ENCODE data around the gene CREBL2.
"Not testable (repeated sequence)": the region's sequence is repeated elsewhere in the genome, so short reads cannot be mapped to it uniquely, and the experiment has no call there.

CREBL2 gene

DNA sequence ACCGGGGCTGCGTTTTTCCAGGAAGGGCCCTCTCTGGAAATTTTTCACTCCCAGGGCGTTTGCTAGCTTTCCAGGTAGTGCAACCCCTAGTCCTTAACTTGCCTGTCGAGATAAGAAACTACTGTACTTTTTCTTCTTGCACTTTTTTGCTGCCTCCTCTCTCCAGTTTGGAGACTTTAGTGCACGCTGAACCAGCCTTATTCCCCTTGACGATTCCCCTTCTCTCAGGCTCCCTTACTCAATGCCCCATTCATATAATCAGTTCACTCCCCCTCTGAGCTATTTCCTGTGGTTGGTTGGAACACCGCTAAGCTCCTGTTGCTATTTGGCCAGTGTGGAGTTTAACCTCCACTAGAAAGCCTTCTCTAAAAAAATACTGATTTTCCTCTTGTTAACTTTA is 682 bp downstream of the CREBL2 start:
- peaks cover 49% of the 10 kb centered on the region for H3K4me1 Mint-ChIP-seq
- peak overlapping the region; percentile 97 for H3K4me3 Mint-ChIP-seq
- H3K27ac Mint-ChIP-seq, result peak overlapping the region; percentile 97
- H3K36me3 Mint-ChIP-seq, result peaks cover 6% of the 10 kb centered on the region
- ATAC-seq, result no peak
- no peaks in the 10 kb centered on the region for H3K9me3 Mint-ChIP-seq
- no peaks in the 10 kb centered on the region for H3K27me3 Mint-ChIP-seq

DNA sequence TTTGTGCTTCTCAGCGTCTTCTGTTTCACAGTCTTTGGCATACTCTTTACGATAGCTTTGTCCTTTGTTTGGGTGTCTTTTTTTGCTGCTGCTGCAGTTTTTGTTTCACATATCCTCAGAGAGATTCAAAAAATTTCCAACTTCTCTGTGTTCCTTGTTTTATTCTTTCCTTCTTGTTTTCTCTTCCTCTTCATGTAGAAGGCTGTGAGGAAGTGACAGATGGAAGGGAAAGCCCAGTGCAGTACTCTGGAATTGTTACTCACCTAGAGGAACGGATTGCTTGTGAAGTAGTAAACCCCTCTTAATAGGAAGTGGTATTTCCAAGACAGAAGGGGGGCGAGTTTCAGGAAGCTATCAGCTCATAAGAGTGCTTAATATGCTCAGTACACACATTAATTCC is 1.7 kb downstream of the CREBL2 start:
- ATAC-seq, result no peak
- H3K9me3 Mint-ChIP-seq, result no peaks in the 10 kb centered on the region
- peaks cover 46% of the 10 kb centered on the region for H3K4me1 Mint-ChIP-seq
- H3K27ac Mint-ChIP-seq, result peak overlapping the region; percentile 97
- H3K27me3 Mint-ChIP-seq, result no peaks in the 10 kb centered on the region
- H3K4me3 Mint-ChIP-seq, result peak overlapping the region; percentile 97
- peaks cover 14% of the 10 kb centered on the region for H3K36me3 Mint-ChIP-seq

DNA sequence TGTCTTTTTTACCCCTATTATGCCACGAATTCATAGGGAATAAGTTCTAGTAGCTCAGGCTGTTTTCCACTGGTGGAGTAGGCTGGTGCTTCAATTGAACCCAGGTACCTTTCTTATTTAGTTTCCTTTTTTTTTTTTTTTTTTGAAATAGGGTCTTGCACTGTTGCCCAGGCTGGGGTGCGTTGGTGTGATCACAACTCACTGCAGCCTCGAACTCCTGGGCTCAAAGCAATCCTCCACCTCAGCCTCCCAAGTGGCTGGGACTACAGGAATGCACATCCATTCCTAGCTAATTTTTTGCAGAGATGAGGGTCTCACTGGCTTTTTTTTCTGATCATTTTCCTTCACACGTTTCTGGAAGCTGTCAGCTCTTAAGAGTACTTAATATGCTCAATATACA is 2.7 kb downstream of the CREBL2 start:
- Mint-ChIP-seq H3K27me3 (no peaks in the 10 kb centered on the region), H3K4me1 (peaks cover 46% of the 10 kb centered on the region), H3K9me3 (no peaks in the 10 kb centered on the region), H3K36me3 (peaks cover 21% of the 10 kb centered on the region), H3K27ac (no peak overlapping the region), H3K4me3 (no peak overlapping the region)
- no peak for ATAC-seq

DNA sequence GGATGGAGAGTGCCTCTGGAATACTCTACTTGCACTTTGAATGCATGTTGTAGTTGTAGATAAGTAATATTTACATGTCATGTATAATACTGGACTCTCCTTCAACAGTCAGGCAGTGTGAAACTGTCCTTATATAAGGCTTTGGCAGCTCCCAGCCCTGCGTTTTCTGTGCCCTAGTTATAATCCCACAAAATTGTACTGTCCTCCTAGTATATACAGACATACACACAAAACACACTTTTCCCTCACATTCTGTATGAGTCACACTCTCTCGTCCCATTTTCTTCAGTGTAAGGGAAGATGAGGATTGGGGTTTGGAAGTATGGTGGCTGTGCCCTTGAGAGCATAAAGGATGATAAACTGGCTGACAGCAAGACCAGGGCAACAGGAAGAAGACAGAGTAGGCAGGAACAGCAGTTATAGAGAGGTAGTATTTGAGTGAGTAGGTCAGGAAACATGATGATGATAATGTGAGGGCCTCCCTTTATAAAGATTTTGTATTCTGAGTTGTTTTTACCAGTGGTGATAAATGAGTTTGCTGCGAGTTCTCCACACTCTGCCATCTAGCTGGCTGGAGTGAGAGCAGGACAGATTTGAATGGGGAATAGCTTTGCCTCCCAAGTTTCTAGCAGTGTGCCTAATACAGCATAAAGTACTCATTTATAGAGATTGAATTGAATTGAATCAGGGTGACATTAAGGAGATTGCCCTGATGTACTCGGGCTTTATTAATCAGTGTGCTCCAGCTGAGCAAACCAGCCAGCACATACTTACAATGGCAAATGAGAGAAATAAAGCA is 5.0 kb downstream of the CREBL2 start:
- no peak overlapping the region for H3K4me3 Mint-ChIP-seq
- H3K27ac Mint-ChIP-seq, result no peak overlapping the region
- peaks cover 35% of the 10 kb centered on the region for H3K4me1 Mint-ChIP-seq
- no peaks in the 10 kb centered on the region for H3K27me3 Mint-ChIP-seq
- ATAC-seq, result no peak
- H3K36me3 Mint-ChIP-seq, result peaks cover 37% of the 10 kb centered on the region
- H3K9me3 Mint-ChIP-seq, result no peaks in the 10 kb centered on the region

DNA sequence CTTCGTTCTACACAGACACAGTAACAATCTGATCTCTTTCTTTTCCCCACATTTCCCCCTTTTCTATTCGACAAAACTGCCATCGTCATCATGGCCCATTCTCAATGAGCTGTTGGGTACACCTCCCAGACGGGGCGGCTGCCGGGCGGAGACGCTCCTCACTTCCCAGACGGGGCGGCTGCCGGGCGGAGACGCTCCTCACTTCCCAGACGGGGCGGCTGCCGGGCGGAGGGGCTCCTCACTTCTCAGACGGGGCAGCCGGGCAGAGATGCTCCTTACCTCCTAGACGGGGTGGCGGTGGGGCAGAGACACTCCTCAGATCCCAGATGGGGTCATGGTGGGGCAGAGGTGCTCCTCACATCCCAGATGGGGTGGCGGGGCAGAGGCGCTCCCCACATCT is 6.4 kb downstream of the CREBL2 start:
- H3K36me3 Mint-ChIP-seq, result peaks cover 47% of the 10 kb centered on the region
- not testable (repeated sequence) for H3K27ac Mint-ChIP-seq, H3K4me3 Mint-ChIP-seq, H3K27me3 Mint-ChIP-seq, H3K9me3 Mint-ChIP-seq, ATAC-seq
- peaks cover 33% of the 10 kb centered on the region for H3K4me1 Mint-ChIP-seq

DNA sequence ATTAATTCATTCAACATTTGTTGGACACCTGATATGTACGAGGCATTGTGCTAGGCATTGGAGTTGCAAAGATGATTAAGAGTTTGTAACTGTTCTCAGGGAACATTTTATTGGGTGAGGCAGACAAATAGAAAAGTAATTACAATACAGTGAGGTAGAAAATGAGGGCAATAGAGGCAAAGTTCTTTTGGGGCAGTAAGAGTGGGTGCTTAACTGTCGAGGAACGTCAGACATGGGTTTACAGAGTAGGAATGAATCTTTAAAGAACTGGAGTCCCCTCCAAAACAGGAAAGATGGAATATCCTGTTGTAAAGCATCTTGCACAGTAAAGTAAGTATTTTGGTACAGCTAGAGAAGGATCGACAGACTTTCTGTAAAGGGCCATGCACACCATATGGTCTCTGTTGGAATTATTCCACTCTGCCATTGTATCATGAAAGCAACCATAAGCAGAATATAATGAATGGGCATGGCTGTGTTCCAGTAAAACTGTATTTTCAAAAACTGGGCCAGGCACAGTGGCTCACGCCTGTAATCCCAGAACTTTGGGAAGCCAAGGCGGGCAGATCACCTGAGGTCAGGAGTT is 9.1 kb downstream of the CREBL2 start:
- peaks cover 7% of the 10 kb centered on the region for H3K9me3 Mint-ChIP-seq
- ATAC-seq, result no peak
- no peak overlapping the region for H3K4me3 Mint-ChIP-seq
- H3K27ac Mint-ChIP-seq, result no peak overlapping the region
- H3K27me3 Mint-ChIP-seq, result no peaks in the 10 kb centered on the region
- H3K4me1 Mint-ChIP-seq, result peaks cover 37% of the 10 kb centered on the region
- peaks cover 60% of the 10 kb centered on the region for H3K36me3 Mint-ChIP-seq

DNA sequence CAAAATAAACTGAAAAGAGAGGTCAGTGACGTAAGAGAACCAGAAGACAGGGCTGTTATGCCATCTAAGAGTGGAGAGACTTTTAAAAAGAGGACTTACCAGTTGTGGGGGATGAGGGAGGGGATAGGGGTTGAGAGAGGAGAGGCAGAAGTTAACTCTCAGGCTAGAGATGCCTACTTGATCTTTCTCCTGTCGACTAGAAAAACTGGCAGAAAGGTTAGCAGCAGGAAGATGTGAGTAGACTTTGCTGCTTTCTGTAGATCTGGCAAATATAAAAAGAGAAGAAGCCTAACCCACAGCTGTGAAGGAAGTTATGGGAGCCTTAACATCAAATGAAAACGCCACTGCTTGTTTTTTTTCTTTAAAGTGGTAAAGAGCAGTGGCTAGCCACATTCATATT is 10.7 kb downstream of the CREBL2 start:
- Mint-ChIP-seq H3K9me3 (peaks cover 7% of the 10 kb centered on the region), H3K4me3 (no peak overlapping the region), H3K27ac (peak overlapping the region; percentile 9), H3K27me3 (no peaks in the 10 kb centered on the region), H3K36me3 (peaks cover 55% of the 10 kb centered on the region), H3K4me1 (peaks cover 45% of the 10 kb centered on the region)
- ATAC-seq, result no peak

DNA sequence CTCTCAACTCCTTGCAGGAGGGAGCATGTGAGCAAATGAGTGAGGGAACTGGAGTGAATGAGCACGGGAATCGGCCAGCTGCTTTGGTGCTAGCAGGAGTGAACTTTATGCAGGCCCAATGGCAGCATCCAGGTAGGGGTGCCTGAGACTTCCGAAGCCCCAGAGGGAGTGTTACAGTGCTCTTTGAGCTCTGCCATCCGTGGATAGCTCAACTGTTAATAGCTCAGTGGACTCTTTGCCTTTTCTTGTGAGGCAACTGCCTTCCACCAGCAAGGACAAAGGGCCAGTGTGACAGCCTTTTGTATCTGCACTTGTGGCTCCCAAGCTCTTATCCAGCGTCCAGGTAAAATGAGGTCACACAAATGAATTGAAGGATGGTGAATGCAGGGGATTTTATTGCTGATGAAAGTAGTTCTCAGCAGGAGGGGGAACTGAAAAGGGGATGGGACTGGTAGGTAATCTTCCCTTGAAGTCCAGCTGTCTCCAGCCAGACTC is 12.9 kb downstream of the CREBL2 start:
- H3K27me3 Mint-ChIP-seq, result no peaks in the 10 kb centered on the region
- H3K4me3 Mint-ChIP-seq, result no peak overlapping the region
- no peak for ATAC-seq
- H3K4me1 Mint-ChIP-seq, result peaks cover 63% of the 10 kb centered on the region
- peaks cover 38% of the 10 kb centered on the region for H3K36me3 Mint-ChIP-seq
- H3K27ac Mint-ChIP-seq, result no peak overlapping the region
- H3K9me3 Mint-ChIP-seq, result peaks cover 7% of the 10 kb centered on the region

DNA sequence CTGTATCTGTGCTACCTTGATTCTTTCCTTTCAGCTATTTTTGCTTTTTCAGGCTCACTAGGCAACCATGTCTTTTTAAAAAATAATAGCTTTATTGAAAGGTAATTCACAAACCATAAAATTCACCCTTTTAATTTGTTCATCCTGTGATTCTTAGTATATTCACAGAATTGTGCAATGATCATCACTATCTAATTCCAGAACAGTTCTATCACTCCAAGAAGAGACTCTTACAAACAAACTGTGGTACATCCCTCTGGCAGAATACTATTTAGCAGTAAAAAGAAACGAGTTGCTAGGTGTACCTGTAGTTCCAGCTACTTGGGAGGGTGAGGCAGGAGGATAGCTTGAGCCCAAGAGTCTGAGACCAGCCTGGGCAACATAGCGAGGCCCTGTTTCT is 14.8 kb downstream of the CREBL2 start:
- H3K36me3 Mint-ChIP-seq, result peaks cover 37% of the 10 kb centered on the region
- peaks cover 82% of the 10 kb centered on the region for H3K4me1 Mint-ChIP-seq
- H3K27me3 Mint-ChIP-seq, result no peaks in the 10 kb centered on the region
- peaks cover 7% of the 10 kb centered on the region for H3K9me3 Mint-ChIP-seq
- no peak overlapping the region for H3K4me3 Mint-ChIP-seq
- no peak for ATAC-seq
- H3K27ac Mint-ChIP-seq, result no peak overlapping the region

DNA sequence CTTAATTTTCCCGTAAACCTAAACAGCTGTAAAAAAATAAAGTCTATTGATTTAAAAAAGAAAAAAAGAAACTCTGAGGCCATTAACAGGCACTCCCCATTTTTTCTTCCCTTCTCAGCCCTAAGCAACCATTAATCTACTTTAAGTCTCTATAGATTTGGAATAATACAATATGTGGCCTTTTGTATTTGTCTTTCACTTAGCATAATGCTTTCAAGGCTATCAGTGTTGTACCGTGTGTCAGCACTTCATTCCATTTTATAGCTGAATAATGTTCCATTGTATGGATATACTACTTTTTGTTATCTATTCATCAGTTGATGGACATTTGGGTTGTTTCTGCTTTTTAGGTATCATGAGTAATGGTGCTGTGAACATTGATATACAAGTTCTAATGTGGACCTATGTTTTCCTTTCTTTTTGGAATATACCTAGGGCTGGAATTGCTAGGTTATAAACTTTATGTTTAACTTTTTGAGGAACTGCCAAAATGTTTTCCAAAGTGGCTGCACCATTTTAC is 15.7 kb downstream of the CREBL2 start:
- no peak overlapping the region for H3K27ac Mint-ChIP-seq
- peaks cover 74% of the 10 kb centered on the region for H3K4me1 Mint-ChIP-seq
- H3K27me3 Mint-ChIP-seq, result no peaks in the 10 kb centered on the region
- ATAC-seq, result no peak
- peaks cover 29% of the 10 kb centered on the region for H3K36me3 Mint-ChIP-seq
- no peak overlapping the region for H3K4me3 Mint-ChIP-seq
- peaks cover 7% of the 10 kb centered on the region for H3K9me3 Mint-ChIP-seq

DNA sequence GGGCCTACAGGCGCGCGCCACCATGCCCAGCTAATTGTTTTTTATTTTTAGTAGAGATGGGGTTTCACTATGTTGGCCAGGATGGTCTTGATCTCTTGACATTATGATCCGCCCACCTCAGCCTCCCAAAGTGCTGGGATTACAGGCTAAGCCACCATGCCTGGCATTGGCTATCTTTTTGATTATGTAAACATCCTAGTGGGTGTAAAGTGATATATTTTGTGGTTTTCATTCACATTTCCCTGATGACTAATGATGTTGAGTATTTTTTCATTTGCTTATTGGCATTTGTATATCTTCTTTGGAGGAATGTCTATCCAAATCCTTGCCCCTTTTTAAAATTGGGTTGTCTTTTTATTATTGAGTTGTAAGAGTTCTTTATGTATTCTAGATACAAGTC is 16.3 kb downstream of the CREBL2 start:
- H3K4me1 Mint-ChIP-seq, result peaks cover 73% of the 10 kb centered on the region

DNA sequence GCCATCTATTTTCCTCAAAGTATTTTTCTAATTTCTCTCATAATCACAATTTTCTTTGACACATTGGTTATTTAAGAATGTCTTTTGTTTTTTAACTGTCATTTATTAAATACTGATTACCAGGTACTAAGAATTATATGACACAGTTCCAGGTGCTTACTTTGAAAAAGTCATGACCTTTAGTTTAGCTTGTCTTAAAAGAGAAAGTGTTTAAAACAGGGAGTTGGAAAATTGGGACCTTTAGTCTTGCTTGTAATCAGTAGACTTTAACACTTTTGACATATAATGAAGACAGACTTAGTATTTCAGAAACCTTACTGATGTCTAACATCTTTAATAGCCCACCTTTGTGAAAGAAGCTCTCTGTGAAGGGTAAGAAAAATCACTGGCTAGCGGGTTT is 19.2 kb downstream of the CREBL2 start:
- Mint-ChIP-seq H3K4me3 (no peak overlapping the region), H3K27ac (peak overlapping the region; percentile 43), H3K4me1 (peaks cover 54% of the 10 kb centered on the region), H3K9me3 (no peaks in the 10 kb centered on the region), H3K27me3 (no peaks in the 10 kb centered on the region), H3K36me3 (peaks cover 23% of the 10 kb centered on the region)
- no peak for ATAC-seq

More for the DNA sequence above, 16.3 kb downstream of the CREBL2 start:
- peaks cover 26% of the 10 kb centered on the region for H3K36me3 Mint-ChIP-seq
- no peak overlapping the region for H3K4me3 Mint-ChIP-seq
- no peak for ATAC-seq
- H3K27ac Mint-ChIP-seq, result no peak overlapping the region
- no peaks in the 10 kb centered on the region for H3K27me3 Mint-ChIP-seq
- peaks cover 7% of the 10 kb centered on the region for H3K9me3 Mint-ChIP-seq

DNA sequence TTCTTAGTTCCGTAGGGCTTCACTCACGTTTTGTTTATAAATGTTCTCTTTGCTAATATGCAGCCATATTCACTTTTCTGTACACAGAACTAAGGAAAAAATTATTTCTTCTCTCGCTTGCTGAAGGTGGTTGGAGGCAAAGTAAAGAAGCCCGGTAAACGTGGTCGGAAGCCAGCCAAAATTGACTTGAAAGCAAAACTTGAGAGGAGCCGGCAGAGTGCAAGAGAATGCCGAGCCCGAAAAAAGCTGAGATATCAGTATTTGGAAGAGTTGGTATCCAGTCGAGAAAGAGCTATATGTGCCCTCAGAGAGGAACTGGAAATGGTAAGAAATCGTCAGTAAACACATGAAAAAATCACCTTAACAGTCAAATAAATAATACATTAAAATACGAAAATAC is 24.0 kb downstream of the CREBL2 start:
- H3K4me3 Mint-ChIP-seq, result no peak overlapping the region
- H3K4me1 Mint-ChIP-seq, result peaks cover 17% of the 10 kb centered on the region
- H3K9me3 Mint-ChIP-seq, result peaks cover 5% of the 10 kb centered on the region
- no peak for ATAC-seq
- no peaks in the 10 kb centered on the region for H3K27me3 Mint-ChIP-seq
- peaks cover 60% of the 10 kb centered on the region for H3K36me3 Mint-ChIP-seq
- H3K27ac Mint-ChIP-seq, result no peak overlapping the region

DNA sequence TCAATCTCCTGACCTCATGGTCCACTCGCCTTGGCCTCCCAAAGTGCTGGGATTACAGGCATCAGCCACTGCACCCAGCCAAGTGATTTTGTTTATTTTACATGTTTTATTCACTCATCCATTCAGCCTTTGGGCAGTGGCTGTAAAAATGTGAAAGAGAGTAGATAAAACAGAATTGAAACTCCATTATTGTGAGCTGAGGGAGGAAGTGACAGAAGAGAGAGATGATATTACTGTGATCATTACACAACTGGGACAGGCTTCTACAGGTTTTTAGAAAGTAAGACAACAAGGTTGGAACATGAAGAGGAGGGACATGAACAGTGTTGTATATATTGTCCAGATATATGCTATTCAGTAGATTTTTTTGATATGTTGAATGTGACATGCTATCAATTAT is 25.0 kb downstream of the CREBL2 start:
- peaks cover 8% of the 10 kb centered on the region for H3K4me1 Mint-ChIP-seq
- peak overlapping the region; percentile 1 for H3K4me3 Mint-ChIP-seq
- H3K27ac Mint-ChIP-seq, result peak overlapping the region; percentile 73
- H3K9me3 Mint-ChIP-seq, result peaks cover 5% of the 10 kb centered on the region
- ATAC-seq, result peak; percentile 74
- H3K27me3 Mint-ChIP-seq, result no peaks in the 10 kb centered on the region
- peaks cover 59% of the 10 kb centered on the region for H3K36me3 Mint-ChIP-seq

DNA sequence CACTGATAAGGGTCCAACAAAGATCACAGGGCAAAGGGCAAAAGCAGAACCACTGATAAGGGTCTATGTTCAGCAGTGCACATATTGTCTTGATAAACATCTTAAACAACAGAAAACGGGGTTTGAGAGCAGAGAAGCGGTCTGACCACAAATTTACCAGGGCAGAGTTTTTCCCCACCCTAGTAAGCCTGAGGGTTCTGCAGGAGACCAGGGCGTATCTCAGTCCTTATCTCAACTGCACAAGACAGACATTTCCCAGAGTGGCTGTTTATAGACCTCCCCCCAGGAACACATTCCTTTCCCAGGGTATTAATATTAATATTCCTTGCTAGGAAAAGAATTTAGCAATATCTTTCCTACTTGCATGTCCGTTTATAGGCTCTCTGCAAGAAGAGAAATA is 28.3 kb downstream of the CREBL2 start:
- peaks cover 55% of the 10 kb centered on the region for H3K36me3 Mint-ChIP-seq
- not testable (repeated sequence) for H3K4me1 Mint-ChIP-seq, ATAC-seq, H3K9me3 Mint-ChIP-seq, H3K4me3 Mint-ChIP-seq, H3K27ac Mint-ChIP-seq, H3K27me3 Mint-ChIP-seq

DNA sequence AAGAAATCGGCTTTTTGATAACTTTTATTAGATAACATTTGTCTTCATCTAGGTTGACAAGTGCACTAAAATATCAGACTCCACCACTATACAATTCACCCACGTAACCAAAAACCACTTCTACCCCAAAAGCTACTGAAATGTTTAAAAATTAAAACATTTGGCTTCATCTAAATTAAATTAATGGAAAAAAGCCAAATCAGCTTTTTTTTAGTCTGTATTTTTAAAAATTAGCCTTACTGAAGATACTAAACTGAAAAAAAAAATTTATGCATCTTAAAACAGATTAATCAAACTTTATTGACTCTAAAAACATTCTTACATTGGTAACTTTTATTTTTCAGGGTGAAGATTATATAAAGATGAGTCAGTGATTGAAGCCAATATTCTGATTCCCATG is 30.0 kb downstream of the CREBL2 start:
- Mint-ChIP-seq H3K36me3 (peaks cover 47% of the 10 kb centered on the region), H3K27ac (no peak overlapping the region), H3K27me3 (no peaks in the 10 kb centered on the region), H3K9me3 (peaks cover 5% of the 10 kb centered on the region), H3K4me1 (peaks cover 14% of the 10 kb centered on the region), H3K4me3 (no peak overlapping the region)
- no peak for ATAC-seq

Measured in stimulated activated memory B cell treated with anti-CD40 and anti-IgM and Interleukin-4, amounts not matched to agents 10 μg/mL and 1 μg/mL and 100 μg/mL, for 72 hours (primary cell).